GM19372 (cell line): Measurements from ENCODE around the gene DMAC1.

Experiments
- ATAC-seq: cut with Tn5 transposase; IDR thresholded peaks from one replicate; pipeline ENCODE4 v1.9.1; 2021; ENCODE audit warnings: mild to moderate bottlenecking, low read depth, moderate library complexity; ENCODE audit not compliant: unreplicated experiment

Gene DMAC1, protein sequence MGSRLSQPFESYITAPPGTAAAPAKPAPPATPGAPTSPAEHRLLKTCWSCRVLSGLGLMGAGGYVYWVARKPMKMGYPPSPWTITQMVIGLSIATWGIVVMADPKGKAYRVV

DNA sequence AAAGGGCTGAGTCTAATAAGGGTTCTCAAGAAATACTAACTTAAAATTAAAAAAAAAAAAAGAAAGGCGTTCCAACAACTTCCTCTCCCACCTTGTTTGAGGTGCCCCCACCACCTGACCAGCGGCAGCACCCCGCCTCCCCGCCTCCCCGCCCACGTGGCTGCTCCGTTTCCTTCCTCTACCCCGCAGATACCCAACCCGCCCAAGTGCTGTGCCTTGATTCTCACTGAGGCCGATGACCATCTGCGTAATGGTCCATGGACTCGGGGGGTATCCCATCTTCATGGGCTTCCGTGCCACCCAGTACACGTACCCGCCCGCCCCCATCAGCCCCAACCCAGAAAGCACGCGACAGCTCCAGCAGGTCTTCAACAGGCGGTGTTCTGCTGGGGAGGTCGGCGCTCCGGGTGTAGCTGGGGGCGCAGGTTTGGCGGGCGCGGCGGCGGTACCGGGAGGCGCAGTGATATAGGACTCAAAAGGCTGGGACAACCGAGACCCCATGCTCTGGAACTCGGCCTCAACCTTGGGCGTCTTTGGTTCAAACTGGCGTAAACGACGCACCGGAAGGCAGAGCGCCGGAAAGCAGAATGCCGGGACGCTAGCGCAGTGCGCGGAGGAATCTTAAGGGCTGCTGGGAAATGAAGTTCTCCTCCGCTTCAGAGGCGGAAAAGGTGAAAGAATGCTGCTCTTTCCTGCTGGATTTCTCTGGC, at the start of gene DMAC1:
DMAC1 (minus strand) TSS at position 545 of the 710 bp plus-strand sequence; CDS start at position 501, 44 bp downstream.
- peak; percentile 93 for ATAC-seq

DNA sequence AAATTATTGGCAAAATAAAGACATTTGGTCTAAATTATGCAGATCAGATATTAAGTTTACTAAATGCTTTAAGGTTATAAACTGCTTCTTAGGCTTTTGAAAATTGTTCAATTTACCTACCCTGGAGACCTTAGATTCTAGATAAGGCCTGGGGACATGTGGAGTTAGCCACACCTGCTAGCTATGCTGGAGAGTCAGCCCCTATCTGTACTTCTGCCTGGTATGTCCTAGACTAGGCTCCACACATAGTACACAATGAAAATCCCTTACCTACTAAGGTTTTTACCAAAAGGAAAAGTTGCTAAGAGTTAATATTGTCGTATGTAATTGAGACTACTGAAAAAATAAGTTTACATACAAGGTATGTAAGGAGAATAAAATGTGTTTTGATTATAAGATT, 49.8 kb upstream of the DMAC1 start:
- ATAC-seq: no peak

DNA sequence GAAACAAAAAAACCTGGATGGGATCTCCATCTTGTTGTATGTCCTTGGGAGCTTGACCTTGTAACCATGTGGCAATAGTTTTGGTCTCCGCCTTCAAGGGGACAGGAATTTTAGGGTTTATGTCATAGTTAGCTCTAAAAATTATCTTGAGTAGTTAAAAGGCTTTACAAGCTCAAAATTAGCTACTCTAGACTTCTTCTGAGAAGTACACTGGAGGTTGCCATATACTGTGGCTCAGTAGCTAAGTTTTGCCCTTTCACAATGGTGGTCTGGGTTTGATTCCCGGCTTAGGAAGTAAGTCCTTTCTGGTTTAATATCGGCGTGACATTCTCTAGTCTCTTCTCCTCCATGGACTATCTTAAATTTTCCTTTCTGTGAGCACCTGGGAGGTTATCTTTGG, 48.9 kb upstream of the DMAC1 start:
- no peak for ATAC-seq

DNA sequence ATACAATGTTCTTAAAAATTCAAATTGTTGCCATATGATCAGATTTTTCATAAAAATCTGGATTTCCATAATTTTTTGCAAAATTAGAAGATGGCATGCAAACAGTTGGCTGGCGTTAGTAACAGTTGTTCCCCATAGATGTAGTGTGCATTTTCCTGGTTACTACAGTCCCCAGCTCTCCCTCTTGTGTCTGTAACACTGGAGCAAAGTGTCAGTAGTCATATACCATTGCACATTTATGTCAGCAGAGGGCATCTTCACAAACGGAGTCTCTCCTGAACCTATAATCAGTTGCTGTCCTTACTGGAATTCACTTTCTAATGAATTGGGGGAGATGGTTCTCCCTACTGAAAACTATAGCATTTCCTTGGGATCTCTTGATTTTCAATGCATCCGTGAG, 44.7 kb upstream of the DMAC1 start:
- ATAC-seq: peak; percentile 62

DNA sequence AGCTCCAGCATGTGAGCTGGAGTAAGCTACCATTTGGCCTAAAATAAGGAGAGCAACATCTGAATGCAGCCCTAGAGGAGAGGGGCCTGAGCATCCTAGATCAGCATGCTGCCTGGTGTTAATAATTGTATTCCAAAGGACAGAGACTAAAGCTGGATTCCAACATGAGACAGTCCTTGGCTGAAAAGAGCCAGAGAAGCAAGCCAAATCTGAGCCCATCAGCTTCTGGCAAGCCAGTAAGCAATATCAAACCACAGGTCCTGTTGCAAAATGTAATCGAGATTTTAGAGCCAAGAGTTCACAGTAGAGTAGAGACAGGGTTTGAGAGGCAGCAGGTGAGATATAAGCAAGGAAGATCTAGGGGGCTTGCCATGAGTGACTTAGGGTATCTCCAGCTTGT, 42.3 kb upstream of the DMAC1 start:
- no peak for ATAC-seq

DNA sequence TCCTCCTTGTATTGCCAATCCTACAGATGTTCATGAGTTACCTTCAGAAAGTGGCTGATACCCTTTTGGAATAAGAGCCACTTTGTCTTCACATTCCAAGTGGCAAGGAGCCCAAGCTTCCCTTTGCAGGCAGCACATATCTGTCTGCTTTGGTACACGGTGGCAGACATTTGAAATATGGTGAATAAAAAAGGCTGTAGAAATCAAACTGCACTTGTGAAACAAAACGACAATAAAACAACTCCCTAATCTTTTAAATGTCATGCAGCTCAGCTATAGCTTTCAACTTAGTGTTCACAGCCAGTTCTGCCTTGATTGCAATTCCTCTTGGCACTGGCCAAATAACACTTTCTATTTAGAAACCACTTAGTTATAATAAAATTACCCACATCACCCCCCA, 35.0 kb upstream of the DMAC1 start:
- no peak for ATAC-seq

DNA sequence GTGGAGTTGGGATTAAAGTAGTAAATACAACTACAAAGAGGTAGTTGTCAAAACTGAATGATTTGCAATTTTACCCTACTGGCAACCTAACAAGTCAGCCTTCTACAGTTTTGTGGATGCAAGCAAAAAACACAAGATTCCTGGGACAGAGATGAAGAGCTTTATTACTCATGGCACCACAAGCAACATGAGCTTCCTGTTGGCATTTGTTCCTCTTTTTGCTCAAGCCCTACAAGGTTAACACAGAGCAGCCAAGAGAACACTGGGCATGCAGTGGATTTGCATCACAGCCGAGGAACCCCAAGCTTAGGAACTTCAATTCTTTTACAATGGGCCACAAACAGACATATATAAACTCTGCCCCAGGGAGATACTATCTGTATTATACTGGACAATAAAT, 28.8 kb upstream of the DMAC1 start:
- ATAC-seq: no peak

DNA sequence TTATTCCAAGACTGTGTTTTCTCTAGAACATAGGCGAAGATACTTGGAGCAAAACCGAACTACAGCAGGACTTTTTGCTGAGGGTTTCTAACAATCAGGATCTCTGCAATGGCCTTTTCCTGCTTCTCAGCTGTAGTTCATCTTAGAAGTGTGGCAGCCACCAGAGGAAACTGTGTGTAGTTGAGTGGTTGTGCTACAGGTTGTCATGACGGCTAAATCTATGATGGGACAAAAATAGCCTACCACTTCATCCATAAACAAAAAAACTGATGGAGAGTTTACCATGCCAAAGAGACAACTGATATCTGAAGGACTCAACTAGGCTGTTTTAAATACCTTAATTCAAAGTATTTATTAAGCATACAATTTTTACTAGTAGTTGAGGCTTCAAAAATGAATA, 28.2 kb upstream of the DMAC1 start:
- no peak for ATAC-seq

DNA sequence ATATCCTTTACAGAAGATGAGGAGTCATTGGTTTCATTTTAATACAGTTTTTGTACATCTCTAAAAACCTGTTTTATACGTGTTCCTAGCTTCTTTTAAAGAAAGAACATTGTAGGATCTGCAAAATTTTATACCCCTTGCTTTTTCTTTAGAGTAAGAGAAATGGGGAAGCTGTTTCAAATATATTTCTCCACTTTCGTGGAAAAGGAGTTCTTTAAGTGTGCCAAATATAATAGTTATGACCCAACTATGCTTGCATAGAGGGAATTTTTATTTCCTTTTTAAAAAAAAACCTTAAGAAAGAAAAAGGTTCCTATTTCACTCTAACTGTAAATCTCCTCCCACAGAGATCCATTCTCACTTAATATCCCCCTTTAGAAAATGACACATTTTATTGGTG, 27.5 kb upstream of the DMAC1 start:
- no peak for ATAC-seq

DNA sequence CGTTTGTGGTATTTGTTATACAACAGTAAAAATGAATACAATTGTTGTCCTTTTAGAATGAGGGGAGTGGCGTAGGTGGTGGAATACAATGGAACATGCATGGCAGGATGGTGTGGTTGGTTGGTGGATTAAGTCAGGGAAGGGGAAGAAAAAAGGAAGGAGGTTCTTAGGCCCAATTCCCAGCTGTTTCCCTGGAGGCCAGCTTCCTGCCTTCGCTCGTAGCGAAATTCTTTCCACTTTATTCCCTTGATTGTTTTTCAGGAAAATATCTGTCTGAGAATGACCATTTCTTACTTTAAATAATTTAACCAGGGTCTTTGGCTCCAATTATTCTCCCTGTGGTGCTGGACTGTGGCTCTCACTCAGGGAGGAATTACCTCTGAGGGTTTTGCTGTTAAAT, 24.1 kb upstream of the DMAC1 start:
- no peak for ATAC-seq

DNA sequence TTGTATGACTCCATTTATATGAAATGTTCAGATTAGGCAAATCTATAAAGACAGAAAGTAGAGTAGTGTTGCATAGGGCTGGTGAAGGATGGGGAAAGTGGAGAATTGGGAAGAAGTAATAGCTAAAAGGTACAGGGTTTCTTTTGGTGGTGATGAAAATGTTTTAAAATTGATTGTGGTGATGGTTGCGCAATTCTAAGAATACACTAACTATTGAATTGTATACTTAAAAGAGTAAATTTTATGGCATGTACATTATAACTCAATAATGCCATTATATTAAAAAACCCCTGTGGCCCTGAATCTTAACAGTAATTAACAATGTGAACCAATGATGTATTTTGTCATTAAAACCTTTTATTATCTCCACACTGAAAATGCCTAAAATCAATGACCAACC, 20.4 kb upstream of the DMAC1 start:
- no peak for ATAC-seq

DNA sequence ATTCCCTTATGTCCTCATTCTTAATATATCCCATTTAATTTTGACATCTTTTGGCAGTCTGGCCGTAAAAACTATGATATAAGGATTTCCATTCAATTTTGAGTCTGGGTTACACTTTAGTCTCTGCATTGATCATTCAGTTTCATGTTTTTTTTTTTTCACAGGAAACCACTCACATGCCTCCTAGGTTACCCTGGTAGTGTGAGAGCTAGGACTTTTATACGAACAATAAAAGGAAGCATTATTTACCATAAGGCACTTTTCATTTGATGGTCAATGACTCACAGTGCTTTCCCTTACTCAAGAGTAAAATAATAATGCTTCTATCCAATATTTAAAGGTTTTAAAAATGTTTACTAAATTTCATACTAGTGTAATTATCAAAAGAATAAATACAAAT, 16.4 kb upstream of the DMAC1 start:
- no peak for ATAC-seq

DNA sequence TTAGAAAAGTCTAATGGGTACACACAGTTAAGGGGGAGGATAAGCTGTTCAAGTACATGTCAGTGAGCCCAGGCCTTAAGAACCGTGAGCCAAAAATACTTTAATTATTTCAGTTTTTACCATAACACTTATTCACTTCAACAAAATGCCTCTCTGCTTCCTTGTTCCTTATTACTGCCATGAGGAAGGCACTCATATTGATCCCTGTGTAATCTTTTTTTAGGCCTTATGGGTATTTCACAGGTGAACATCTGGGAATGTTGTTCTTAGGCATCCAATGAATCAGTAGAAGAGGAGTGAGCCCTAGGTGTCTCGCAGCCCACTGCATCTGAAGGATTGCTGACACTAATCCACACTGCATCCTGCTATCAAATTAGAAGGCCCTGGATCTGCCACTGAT, 13.5 kb upstream of the DMAC1 start:
- ATAC-seq: no peak

DNA sequence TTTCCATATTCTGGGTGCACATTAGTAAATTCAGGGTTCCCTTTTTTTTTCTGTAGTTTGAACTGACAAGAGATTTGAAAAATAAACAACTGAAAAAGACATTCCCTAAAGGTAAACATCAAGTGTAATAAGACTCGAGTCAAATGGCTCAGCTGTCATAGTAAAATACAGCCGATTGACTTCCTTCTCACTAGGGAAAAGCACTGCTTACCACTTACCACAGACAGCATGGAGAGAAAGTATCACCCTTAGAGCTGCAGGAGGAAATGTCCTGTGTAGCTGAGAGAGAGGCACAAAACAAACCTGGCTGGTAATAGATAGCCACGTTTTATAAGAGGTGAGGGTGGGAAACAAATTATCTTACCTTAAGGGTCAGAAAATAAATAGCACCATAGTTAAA, 12.1 kb upstream of the DMAC1 start:
- no peak for ATAC-seq

DNA sequence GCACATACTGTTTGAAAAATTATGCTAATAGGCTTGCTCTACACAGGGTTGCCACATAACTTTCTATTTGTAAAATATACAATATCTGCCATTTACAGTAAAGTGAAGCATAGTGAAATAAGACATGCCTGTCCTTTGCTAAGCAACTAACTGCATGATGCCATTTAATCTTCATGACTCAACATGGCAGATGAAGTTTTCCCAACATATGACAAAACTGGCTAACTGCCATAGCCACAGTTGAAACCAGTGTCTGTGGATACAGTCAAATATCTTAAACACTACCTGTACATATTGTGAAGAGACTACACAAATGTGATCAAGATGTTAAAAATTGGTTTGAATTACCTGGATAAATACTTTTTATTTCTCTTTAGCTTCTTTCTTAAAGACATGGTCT, 3.1 kb upstream of the DMAC1 start:
- ATAC-seq: no peak

DNA sequence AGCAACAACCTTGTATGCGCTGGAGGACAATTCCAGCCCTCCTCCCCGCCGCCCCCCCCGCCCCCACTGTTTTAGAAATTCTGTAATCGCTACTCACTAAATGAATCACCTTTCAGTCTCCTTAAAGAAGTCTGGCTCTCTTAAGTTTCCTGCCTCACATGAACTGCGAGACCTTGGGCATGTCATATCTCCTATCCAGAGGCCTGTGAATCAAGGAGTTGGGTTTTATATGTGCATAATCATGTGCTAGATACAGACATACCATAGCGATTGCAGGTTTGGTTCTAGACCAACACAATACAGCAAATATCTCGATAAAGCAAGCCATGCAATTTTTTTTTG, 337 bp upstream of the DMAC1 start:
- ATAC-seq: peak; percentile 15

DNA sequence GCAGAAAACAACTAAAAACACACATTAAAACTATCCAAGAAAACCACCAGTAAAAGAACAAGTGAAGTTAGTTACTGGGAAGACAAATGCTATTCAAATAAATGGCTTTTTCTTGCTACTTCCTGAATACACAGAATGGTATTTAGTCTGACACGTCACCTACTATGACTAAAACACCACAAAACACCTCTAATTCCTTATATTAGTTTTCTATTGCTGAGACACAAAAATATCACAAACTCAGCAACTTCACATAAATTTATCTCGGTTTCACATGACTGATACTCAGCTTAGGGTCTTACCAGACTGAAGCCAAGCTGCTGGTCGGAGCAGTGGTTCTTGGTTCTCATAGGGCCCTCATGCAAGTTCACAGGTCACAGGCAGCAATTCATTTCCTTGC, 5.4 kb downstream of the DMAC1 start:
- no peak for ATAC-seq

DNA sequence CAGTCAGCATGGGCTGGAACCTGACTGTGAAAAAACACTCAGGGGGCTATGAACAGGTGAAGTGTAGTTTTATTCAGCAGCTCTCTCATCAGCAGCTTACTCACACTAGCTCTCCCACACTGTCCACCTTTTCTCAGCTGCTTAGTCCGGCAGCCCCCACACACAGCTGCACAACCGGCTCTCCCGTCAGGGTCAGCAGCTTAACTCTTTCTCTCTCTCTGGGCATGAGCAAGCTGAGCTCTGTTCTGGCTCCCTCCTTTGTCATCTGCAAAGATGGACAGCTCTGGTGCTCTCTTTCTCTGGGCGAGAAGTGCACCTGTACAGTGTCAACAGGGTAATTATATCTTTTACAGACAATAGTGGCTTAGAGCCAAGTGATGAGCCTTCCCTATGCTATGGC, 8.2 kb downstream of the DMAC1 start:
- no peak for ATAC-seq

DNA sequence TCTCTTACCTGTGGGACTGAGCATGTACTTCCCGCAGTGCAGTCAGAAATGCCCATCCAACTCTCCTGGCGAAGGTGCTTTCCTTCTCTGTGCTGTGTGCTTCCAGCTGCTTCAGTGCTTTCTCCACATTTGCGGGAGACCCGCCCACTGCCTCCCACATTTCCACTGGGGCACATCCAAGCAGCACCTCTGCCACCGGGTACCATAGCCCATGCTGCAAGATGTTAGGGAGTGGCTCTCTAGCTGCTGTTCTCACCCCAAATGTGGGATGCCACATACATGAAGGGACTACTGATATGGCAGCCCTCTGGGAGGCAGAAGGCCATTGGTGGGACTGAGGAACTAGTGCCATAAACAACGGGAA, 8.8 kb downstream of the DMAC1 start:
- no peak for ATAC-seq

DNA sequence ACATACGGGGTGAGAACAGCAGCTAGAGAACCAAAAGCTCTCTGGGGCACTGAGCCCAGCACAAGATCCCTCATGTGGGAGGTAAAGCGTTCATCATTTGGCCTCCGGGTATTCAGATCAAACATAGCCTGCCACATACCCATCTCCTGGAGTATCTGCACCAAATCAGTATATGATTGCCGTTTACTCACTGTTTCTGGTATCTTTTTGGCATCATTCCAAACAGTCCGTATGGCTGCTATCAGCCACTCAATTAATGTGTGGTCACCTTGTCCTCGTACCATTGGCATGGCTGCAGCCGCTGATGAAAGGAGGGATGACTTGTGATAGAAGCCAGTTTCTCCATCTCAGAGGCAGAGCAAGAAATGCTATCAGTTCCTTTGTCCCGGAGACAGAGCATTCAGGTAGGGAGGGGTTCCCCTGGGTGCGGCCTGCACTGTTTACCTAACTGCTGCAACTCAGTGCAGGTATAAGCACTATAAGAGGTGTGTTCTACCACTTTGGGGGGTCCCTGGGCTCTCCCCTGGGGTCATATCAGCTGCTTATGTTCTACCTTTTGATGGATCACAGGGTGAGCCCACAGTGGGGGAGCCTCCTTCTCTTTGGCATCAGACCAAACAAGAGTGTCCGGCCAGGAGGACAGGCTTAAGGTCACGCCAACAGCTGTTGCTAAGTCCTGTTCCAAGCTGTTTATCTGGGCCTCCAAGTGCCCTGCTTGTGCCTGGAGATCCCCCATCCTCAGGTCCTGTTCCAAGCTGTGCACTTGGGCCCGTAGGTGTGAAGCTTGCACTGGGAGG, 9.4 kb downstream of the DMAC1 start:
- no peak for ATAC-seq

DNA sequence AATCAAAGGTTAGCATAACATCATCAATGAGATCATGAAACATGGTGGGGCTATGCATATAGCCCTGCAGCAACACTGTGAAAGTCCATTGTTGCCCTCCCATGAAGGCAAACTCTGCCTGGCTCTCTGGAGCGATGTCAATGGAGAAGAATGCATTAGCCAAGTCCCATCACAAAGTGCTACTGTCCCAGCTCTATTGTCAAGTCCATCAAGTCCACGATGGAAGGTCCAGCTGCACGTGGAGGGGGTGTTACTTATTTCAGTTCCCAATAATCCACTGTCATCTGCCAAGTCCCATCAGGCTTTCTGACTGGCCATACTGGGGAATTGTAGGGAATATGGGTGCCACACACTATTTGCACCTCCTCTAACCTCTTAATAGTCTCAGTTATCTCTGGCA, 10.8 kb downstream of the DMAC1 start:
- ATAC-seq: no peak

DNA sequence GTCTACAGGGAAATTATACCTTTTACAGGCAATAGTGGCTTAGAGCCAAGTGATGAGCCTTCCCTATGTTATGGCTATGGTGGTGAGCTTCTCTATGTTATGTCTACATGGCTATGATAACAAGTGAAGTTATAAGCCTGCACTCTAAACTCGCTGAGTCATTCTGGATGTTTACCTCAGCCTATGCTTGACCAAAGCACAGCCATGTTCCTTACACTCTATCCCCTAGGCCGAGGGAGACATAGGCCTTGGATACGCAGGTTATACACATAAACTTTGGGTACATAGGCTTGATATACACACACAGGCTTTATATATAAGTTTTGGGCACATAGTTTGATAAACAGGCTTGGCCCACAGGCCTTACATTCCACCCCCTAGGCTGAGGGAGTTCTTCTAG, 13.8 kb downstream of the DMAC1 start:
- ATAC-seq: no peak
